NOMO-1 (cell line): ENCODE measurements around the gene LINC01488.

ENCODE experiments used
- DNase-seq, 2 experiments: peaks; one replicate each; lab custom pipeline; 2025; ENCODE audit not compliant: unreplicated experiment in 2 of 2; lab: John Stamatoyannopoulos, UW

The LINC01488 gene

GRCh38 chr11:69462106-69462951 lies 19.1 kb upstream of the LINC01488 start:
- DNase-seq = no peak

DNA sequence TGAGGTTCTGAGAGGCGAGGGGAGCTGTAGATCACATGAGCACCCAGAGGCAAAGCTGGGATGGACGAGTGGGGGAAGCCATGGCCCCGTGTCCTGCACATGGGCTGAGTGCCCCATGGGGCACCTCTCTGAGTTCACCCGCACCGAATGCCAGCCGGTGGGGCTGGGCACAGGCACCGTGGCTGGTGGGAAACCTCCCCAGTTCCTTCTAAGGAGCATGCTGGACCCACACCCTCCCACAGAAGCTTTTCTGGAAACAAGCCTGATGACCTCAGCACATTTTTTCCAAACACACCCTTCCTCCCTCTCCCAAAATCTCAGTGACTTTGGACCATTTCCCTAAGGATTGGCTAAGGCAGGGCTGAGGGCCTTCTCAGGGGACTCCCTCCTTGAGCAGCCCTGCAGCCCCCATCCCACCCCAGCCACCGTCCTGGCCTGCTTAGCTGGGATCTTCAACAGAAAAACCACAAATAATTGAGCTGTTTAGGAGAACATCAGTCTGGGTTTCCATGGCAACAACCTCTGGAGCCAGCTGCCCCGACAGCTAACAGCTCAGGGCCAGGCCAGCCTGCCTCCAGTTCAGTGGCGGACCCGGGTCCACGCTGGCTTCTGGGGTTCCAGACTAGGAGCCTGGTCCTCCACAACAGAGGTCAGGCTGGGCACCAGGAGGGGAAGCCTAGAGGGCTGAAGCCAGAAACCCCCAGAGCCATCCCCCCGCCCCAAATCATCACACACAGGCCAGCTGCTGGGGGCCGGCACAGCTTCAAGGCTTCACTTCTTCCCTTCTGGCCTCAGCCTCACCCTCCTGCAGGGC lies 18.1 kb upstream of the LINC01488 start:
- DNase-seq = no peak

GRCh38 chr11:69463995-69464960 lies 17.2 kb upstream of the LINC01488 start:
- no peak for DNase-seq

GRCh38 chr11:69465236-69466000 lies 16.0 kb upstream of the LINC01488 start:
- DNase-seq = no peak

DNA sequence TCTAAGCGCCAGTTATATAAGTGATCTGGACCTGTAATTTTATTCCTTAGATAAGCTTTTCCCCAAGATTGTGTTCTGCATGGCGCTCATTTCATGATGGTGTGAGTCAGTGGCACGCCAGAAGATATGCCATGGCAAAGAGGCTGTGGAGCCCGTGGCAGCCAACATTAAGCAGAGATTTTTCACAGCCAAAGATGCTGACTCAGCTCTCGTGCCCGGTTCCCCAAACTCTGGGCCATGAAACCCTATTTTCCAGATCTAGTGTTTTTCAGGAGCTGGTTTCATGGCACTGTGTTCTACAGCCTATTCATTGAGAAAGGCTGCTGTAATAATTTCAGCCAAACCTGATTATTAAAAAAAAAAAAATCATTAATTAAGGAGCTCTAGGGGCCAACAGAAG lies 15.4 kb upstream of the LINC01488 start:
- no peak for DNase-seq

GRCh38 chr11:69467196-69467595 lies 14.3 kb upstream of the LINC01488 start:
- DNase-seq = no peak

- no peak for DNase-seq
Measured at GRCh38 chr11:69467646-69468045, 13.8 kb upstream of the LINC01488 start.

GRCh38 chr11:69468221-69468620 lies 13.2 kb upstream of the LINC01488 start:
- no peak for DNase-seq

- DNase-seq = no peak
Measured at GRCh38 chr11:69468911-69469885, 12.3 kb upstream of the LINC01488 start.

DNA sequence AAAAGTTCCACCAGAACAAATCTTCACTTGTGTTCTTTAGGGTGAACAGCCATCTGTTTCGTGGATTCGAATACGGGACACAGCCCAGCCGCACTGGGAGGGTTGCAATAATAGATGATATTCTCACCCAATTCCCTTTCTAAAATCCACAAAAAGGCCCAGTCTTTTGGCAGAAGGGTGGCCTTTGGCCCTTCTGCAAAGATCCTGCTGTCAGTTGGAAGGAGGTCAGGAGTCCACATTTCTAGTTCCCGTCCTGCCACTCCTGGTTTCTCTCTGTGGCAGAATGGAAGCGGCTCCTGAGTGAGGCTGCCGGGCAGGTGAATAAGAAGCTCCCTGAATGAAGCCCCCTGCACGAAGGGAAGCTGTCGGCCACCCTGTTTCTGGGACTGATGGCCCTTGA lies 11.2 kb upstream of the LINC01488 start:
- no peak for DNase-seq

- no peak for DNase-seq
Measured at GRCh38 chr11:69470793-69471728, 10.4 kb upstream of the LINC01488 start.

DNA sequence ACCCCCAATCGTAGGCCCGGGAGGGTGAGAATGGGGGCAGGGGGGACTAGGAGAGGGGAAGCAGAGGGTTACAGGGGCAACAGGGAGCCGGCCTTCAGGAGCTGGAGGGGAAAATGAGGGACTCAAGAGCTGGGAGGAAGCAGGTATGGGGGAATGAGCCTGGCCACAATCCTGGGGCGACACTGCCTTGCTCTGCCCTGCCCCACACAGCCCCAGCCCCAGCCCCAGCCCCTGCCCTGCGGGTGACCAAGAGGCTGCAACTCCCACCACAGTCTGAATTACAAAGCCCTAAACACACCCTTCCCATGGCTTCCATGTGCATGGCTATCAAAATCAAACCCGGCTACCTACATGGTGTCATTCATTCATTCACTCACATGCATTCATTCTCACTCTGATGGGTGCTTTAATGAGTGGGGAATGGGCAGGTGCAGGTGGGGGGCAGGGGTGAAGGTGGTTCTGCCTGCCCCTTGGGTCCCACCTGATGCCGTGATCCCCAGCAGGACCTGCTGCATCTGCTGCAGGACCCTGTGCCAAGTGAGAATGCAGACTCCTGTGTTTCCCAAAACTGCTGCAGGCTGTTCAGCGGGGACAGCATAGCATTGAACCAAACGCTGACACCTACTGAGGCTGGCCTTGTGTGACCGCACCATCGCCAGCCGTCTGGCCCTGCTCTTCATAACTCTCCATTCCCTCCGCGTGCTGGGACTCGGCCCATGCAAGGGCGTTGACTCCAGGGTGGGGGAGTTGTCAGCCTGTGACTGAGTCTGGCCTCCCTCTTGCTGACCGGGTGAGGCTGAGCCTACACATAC lies 9.5 kb upstream of the LINC01488 start:
- DNase-seq = no peak

DNA sequence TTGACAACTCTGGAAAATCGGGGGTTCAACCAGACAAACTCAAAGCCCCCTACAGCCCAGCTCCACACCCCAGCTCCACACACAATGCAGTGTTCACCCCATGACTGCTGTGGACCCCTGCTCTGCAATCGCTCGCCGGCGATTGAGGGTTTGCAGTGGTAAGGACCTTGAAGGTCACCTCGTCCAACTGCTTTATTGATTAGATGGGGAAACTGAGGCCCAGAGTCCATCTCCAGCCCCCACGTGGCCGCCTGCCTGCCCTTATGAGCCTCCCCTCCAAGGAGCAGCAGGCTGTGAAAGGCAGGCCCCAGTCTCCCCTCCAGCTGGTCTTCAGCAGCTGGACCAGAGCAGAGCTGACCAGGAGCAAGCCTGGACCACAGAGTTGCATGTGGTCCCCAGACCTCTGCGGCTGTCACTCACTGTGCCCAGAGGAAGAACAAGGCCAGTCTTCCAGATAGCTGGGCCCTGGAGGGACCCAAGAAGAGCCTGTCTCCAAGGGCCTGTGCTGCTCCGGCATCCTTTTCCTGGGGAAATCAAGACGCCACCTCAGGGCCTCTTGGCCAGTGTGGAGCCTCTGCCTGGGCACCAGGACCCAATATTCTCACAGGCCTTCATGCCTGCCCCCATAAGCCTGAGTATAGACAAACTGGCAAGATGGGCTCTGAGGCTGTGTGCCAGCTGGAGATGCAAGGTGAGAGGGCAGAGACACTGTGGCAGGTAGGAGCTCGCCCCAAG lies 8.8 kb upstream of the LINC01488 start:
- DNase-seq = no peak

- no peak for DNase-seq
Measured at GRCh38 chr11:69473276-69473845, 8.1 kb upstream of the LINC01488 start.

DNA sequence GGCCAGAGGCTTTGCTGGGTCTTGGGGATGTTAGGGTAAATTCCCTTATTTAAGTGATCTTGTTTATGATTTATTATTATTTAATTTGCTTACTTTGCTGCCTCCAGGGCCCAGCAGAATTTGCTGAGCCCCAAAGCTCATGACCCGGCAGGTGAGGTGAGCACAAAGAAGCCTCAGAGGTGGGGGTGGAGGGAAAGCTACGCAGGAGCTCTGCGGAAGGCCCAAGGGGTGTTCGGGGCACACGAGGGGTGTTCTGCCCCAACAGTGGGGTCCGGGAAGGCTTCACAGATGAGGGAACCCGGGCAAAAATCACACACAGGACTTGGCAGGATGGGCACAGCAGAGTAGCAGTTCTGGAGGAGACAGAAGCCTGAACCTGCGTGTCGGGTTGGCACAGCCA lies 6.7 kb upstream of the LINC01488 start:
- no peak for DNase-seq
